DND-41 (cell line): ENCODE results near the gene ICAM5.

ENCODE experiments used
- EZH2 ChIP-seq: IDR thresholded peaks from 3 replicates; pipeline ENCODE4 v1.6.1; 2012; ENCODE audit warnings: borderline replicate concordance, low read depth, mild to moderate bottlenecking, moderate library complexity, low read length, inconsistent platforms; ENCODE audit not compliant: severe bottlenecking
- TF ChIP-seq, protein P1 (sequence below): IDR thresholded peaks from 2 replicates; pipeline ENCODE4 v1.5.1; 2012; ENCODE audit warnings: borderline replicate concordance, low read length, moderate library complexity, mild to moderate bottlenecking; ENCODE audit not compliant: poor library complexity, severe bottlenecking; ENCODE audit errors: extremely low read depth

- no peak for TF ChIP-seq EZH2
- TF ChIP-seq, protein P1, sequence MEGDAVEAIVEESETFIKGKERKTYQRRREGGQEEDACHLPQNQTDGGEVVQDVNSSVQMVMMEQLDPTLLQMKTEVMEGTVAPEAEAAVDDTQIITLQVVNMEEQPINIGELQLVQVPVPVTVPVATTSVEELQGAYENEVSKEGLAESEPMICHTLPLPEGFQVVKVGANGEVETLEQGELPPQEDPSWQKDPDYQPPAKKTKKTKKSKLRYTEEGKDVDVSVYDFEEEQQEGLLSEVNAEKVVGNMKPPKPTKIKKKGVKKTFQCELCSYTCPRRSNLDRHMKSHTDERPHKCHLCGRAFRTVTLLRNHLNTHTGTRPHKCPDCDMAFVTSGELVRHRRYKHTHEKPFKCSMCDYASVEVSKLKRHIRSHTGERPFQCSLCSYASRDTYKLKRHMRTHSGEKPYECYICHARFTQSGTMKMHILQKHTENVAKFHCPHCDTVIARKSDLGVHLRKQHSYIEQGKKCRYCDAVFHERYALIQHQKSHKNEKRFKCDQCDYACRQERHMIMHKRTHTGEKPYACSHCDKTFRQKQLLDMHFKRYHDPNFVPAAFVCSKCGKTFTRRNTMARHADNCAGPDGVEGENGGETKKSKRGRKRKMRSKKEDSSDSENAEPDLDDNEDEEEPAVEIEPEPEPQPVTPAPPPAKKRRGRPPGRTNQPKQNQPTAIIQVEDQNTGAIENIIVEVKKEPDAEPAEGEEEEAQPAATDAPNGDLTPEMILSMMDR = no peak
Observed at GRCh38 chr19:10277795-10278589, 11.8 kb upstream of the ICAM5 start.
